Body of pancreas (tissue), 4 donors: Measurements from ENCODE around the gene SIRPG. TPM values are rescaled to one million over a fixed set of nuclear protein-coding genes. Genes with fewer than 3 reads are reported as not detected.

Experiments used
- ATAC-seq: fragments of 150-250 bp; one replicate; pipeline ENCODE4 v1.9.1; 2016
- DNase-seq, 4 donors: peaks; one replicate each; pipeline ENCODE4 v3.0.0-alpha.2; 2019
- H3K27ac ChIP-seq, 4 donors: fragments of 200-600 bp; sonication (generic); 1 replicate in 3 of 4; 2 replicates in 1 of 4; pipeline versions ENCODE4 v1.5.1 to v1.6.1; 2016 to 2019; ENCODE audit warnings: mild to moderate bottlenecking in 1 of 4, mixed read lengths in 1 of 4, moderate library complexity in 1 of 4
- H3K27me3 ChIP-seq, 2 donors: fragments of 200-600 bp; sonication (generic); one replicate each; pipeline ENCODE4 v1.6.0; 2016; ENCODE audit warnings: mild to moderate bottlenecking in 1 of 2
- H3K36me3 ChIP-seq, 2 donors: fragments of 200-600 bp; sonication (generic); replicated peaks in 1 of 2; 2 replicates each; pipeline ENCODE4 v1.5.1; 2016; ENCODE audit warnings: low read depth in 2 of 2; ENCODE audit not compliant: insufficient read depth in 1 of 2
- H3K4me1 ChIP-seq: fragments of 200-600 bp; sonication (generic); one replicate; pipeline ENCODE4 v1.6.0; 2016
- H3K4me3 ChIP-seq, 2 donors: fragments of 200-600 bp; sonication (generic); 1 replicate in 1 of 2; 2 replicates in 1 of 2; pipeline ENCODE4 v1.5.1; 2016 to 2019
- H3K9me3 ChIP-seq, 3 donors: fragments of 200-600 bp; sonication (generic); 1 replicate in 2 of 3; 2 replicates in 1 of 3; pipeline ENCODE4 v1.5.1; 2016
- CTCF ChIP-seq, 7 experiments: fragments of 450-650 bp in 4 of 7; fragments of 200-600 bp in 3 of 7; sonication (generic) in 3 of 7; IDR thresholded peaks; one replicate each; pipeline ENCODE4 v1.5.1; 2016 to 2019; ENCODE audit warnings: antibody characterized with exemption in 7 of 7
- POLR2A ChIP-seq, 3 donors: fragments of 450-650 bp; IDR thresholded peaks; one replicate each; pipeline ENCODE4 v1.6.1; 2016; ENCODE audit warnings: antibody characterized with exemption in 3 of 3, mild to moderate bottlenecking in 2 of 3
- WGBS, 2 donors: methylation state at CpG; one replicate each; pipeline ENCODE4 v1.1.5; 2017; 5-methylcytosine and 5-hydroxymethylcytosine counted together
- intact Hi-C: fragments of 100-400 bp; cut with DNase I; formaldehyde crosslinking; loops from one replicate; pipeline ENCODE4 v1.15.1; 2023
- total RNA-seq, 2 donors: library from RNA; depleted of rRNA; stranded (reverse); fragments of >200 nt; gene quantifications; one replicate each; pipeline ENCODE4 v1.1.0, GENCODE V29; 2016

Gene SIRPG
- total RNA-seq, 2 donors from 2014 or later: not detected

DNA sequence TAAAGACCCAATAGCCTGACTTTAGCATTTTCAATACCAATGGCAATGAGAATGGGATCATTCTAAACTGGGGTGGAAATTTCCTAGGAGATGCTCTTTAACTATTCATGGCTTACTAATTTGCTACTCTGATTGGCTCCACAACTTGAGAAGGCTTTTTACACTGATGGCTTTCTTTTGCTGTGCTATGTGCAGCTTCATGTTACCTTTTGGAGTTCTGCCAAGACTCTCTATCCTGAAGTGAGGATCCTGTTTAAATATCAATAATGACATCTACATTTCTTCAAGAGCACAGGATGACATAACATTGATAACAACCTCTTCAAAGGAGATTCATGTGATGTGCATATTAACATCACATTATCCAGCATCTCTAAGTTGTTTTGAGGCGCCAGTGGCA is 43.4 kb upstream of the SIRPG start:
- Histone ChIP-seq H3K27me3 (no peaks in the 10 kb centered on the region), H3K9me3 (no peaks in the 10 kb centered on the region), H3K4me3 (no peak overlapping the region), H3K36me3 (no peaks in the 10 kb centered on the region), H3K4me1 (no peaks in the 10 kb centered on the region), H3K27ac (no peak overlapping the region)
- 65% methylated on average over 1 of the region's 1 CpG for WGBS, 2 donors
- ATAC-seq (no peak), DNase-seq (no peak)
- TF ChIP-seq POLR2A (IDR thresholded peaks at IDR 0.05): no peak
- intact Hi-C loops: no loop called here

DNA sequence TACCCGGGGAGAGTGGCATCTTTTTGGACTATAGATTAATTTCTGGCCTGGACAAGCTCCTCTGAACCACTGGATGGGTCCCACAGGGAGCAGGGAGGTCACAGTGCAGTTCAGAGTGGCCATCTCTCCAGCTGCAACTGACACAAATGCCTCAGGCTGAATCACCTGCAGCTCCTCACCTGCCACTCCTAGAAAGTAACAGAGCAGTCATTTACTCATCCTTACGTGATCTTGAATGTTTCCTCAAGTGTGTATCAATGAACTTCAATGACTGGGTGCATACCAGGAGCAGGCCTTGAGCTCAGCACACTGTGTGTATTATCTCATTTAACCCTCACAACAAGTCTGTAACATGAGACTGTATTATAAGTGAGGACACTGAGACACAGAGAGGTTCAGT is 40.0 kb upstream of the SIRPG start:
- Histone ChIP-seq H3K27me3 (no peaks in the 10 kb centered on the region), H3K27ac (no peak overlapping the region), H3K4me1 (no peaks in the 10 kb centered on the region), H3K9me3 (no peaks in the 10 kb centered on the region), H3K36me3 (no peaks in the 10 kb centered on the region), H3K4me3 (no peak overlapping the region)
- WGBS, 2 donors: 49 to 76% methylated on average over 2 of the region's 2 CpGs
- TF ChIP-seq CTCF (IDR thresholded peaks at IDR 0.05): no peak
- TF ChIP-seq POLR2A (IDR thresholded peaks at IDR 0.05): no peak
- ATAC-seq (no peak), DNase-seq (no peak)
- intact Hi-C loops: no loop called here

- Histone ChIP-seq H3K4me3 (no peak overlapping the region), H3K9me3 (no peaks in the 10 kb centered on the region), H3K4me1 (no peaks in the 10 kb centered on the region), H3K36me3 (no peaks in the 10 kb centered on the region), H3K27ac (no peak overlapping the region), H3K27me3 (no peaks in the 10 kb centered on the region)
- DNase-seq (no peak), ATAC-seq (no peak)
- WGBS, 2 donors: 57 to 64% methylated on average over 7 of the region's 7 CpGs
- intact Hi-C loops: no loop called here
- TF ChIP-seq POLR2A (IDR thresholded peaks at IDR 0.05) (no peak), CTCF (IDR thresholded peaks at IDR 0.05) (no peak)
Observed at GRCh38 chr20:1696521-1697209, 39.1 kb upstream of the SIRPG start.

GRCh38 chr20:1694672-1695071 is 37.1 kb upstream of the SIRPG start:
- 51 to 68% methylated on average over 2 to 3 of the region's 3 CpGs for WGBS, 2 donors
- intact Hi-C loops: no loop called here
- no peak overlapping the region for H3K4me3 ChIP-seq
- no peaks in the 10 kb centered on the region for H3K27me3 ChIP-seq
- ATAC-seq (no peak), DNase-seq (no peak)
- no peaks in the 10 kb centered on the region for H3K9me3 ChIP-seq
- no peak overlapping the region for H3K27ac ChIP-seq
- TF ChIP-seq POLR2A (IDR thresholded peaks at IDR 0.05): no peak
- no peak for TF ChIP-seq CTCF (IDR thresholded peaks at IDR 0.05)
- no peaks in the 10 kb centered on the region for H3K36me3 ChIP-seq
- no peaks in the 10 kb centered on the region for H3K4me1 ChIP-seq

GRCh38 chr20:1693427-1693826 is 35.8 kb upstream of the SIRPG start:
- no peaks in the 10 kb centered on the region for H3K27me3 ChIP-seq

More at GRCh38 chr20:1693427-1693826, 35.8 kb upstream of the SIRPG start:
- Histone ChIP-seq H3K9me3 (no peaks in the 10 kb centered on the region), H3K4me3 (no peak overlapping the region), H3K36me3 (no peaks in the 10 kb centered on the region), H3K27ac (no peak overlapping the region), H3K4me1 (no peaks in the 10 kb centered on the region)
- ATAC-seq (no peak), DNase-seq (no peak)
- 16 to 22% methylated on average over 1 of the region's 1 CpG for WGBS, 2 donors
- intact Hi-C loops: no loop called here
- TF ChIP-seq CTCF (IDR thresholded peaks at IDR 0.05) (no peak), POLR2A (IDR thresholded peaks at IDR 0.05) (no peak)
